T-helper 1 cell (primary cell): ENCODE data around the gene LOC128125822.

Experiments used
- DNase-seq, 5 donors: peaks; one replicate each; pipeline ENCODE4 v3.0.0-alpha.2; 2012 to 2020

LOC128125822 gene

DNA sequence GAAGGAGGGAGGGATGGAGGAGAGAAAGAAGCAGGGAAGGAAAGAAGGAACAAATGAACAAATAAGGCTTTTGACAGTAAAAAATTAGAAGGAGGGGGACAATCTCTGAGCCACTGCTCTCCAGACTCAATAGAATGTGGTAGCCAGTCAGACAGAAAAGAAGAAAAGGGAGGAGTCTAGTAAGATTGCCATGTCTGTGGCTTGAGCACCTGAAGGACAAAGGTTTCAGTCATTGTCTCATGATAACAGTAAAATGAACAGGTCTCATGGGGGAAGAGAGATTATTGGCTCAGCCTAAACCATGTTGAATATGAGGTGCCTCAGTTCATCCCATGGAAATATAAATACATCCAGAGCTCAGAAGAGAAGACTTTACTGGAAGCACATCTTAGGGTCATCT lies 14.0 kb upstream of the LOC128125822 start:
- no peak for DNase-seq

GRCh38 chr6:63560801-63561287 lies 11.4 kb upstream of the LOC128125822 start:
- no peak for DNase-seq

GRCh38 chr6:63561288-63561687 lies 11.0 kb upstream of the LOC128125822 start:
- no peak for DNase-seq

DNA sequence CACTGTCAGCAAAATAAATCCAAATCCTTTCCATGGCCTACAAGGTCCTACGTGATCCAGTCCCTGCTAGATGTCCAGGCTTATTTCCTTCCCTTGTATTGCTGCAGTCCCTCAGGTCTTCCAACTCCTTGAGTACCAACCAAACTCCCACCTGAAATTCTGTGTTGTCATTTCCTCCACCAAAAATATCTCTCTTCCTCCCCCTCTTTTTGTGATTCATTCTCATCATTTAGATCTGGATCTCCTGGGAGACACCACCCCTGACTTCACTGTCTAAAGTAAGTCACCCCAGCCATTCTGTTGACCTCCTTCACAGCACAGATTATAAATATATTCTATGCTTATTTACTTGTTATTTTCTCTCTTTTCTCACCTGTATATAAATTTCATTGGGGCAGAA lies 9.0 kb upstream of the LOC128125822 start:
- no peak for DNase-seq

GRCh38 chr6:63565058-63565726 lies 7.1 kb upstream of the LOC128125822 start:
- DNase-seq, result no peak

DNA sequence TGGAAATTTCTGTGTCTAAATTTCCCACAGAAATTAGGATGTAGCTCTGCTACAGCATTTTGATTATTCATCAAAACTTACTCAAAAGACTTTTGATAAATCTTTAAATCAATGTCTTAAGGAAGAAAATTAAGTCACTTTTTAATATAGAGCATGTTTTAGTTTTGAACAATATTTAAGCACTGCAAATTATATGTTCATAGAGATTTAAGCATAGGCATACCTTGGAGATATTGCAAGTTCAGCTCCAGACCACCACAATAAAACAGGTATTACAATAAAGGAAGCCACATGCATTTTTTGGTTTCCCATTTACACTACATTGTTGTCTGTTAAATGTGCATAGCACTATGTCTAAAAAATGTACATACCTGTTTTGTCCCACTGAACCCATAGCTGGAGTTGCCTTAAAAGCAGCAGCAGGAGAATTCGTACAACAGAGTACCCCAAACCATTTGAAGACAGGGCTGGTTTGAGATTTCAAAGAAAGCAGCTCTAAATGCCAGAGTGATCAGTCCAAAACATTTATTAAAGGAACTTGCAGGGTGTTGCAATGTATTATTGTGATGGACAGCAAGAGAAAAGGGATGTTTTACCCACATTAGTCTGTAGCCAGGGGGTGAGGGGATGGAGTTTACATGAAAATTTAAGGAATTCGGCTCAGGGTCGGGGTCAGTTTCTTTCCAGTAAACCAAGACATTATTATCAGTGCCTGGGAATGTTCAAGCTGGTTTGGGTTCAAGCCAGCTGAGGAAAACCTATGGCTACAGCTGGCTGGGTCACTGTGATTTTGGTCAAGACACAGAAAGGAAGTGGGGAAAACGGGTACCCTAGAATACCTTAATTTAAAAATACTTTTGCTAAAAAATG lies 6.3 kb upstream of the LOC128125822 start:
- DNase-seq, result no peak

- no peak for DNase-seq
Observed at GRCh38 chr6:63567966-63568365, 4.3 kb upstream of the LOC128125822 start.

GRCh38 chr6:63571361-63572043 lies 778 bp upstream of the LOC128125822 start:
- peak in 1 of 5 donors; percentile 15 for DNase-seq

DNA sequence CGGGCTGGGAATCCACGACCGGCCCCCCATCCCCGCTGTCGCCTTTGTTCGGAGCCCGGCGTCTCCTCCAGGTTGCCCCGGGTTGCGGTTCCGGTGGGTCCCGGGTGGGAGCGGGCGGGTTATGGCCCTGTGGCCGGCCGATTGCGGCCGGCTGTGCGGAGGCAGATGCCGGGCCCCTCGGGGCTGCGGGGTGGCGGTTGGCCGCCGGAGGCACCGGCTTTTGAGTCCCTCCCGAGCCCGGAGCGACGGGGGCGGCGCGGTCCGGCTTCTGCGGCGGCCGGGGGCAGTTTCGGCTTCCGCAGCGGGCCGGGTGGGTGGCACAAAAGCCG lies 431 bp downstream of the LOC128125822 start:
- DNase-seq, result no peak

- peak; percentile 48 to 69 (median 63) for DNase-seq
Observed at GRCh38 chr6:63573076-63573898, 1.0 kb downstream of the LOC128125822 start.

GRCh38 chr6:63573899-63574553 lies 1.7 kb downstream of the LOC128125822 start:
- peak in 4 of 5 donors; percentile 8 to 52 (median 28) for DNase-seq

DNA sequence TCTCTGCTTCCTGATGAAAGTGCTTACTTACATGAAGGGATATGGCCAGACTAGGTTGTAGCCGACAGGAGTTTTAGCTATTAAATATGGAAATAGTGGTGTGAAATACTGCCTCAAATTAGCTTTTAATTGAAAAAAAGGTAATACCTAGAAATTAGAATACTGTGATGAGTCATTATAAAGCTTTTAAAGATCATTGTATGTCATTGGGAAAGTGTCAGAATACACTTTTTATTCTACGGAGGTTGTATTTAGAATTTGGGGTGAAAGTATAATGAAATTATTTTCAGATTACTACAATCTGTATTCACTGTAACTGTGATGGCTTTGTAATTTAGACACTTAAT lies 2.2 kb downstream of the LOC128125822 start:
- DNase-seq, result no peak

DNA sequence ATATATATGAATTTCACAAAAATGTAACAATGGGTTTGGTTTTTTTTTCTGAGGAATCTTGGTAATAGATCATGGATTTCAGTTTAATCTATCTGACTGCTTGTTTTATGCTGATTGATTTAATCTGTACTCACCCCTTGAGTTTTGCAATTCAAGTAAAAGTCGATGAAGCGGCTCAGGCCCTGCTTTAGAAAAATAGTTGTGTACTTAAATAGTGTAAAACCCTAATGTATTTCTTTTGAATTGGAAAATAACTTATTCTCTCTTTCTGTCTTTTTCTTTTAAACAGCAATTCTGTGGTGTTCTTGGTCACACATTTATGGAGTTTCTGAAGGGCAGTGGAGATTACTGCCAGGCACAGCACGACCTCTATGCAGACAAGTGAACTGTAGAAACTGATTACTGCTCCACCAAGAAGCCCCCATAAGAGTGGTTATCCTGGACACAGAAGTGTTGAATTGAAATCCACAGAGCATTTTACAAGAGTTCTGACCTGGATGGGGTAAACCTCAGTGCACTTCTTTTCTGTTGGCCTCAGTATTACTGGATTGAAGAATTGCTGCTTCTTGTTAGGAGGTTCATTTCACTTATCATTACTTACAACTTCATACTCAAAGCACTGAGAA lies 4.0 kb downstream of the LOC128125822 start:
- DNase-seq, result no peak

- DNase-seq, result no peak
Observed at GRCh38 chr6:63576985-63577712, 4.9 kb downstream of the LOC128125822 start.

GRCh38 chr6:63578757-63579156 lies 6.5 kb downstream of the LOC128125822 start:
- no peak for DNase-seq

GRCh38 chr6:63579937-63580703 lies 7.8 kb downstream of the LOC128125822 start:
- no peak for DNase-seq

GRCh38 chr6:63580704-63580961 lies 8.4 kb downstream of the LOC128125822 start:
- no peak for DNase-seq

DNA sequence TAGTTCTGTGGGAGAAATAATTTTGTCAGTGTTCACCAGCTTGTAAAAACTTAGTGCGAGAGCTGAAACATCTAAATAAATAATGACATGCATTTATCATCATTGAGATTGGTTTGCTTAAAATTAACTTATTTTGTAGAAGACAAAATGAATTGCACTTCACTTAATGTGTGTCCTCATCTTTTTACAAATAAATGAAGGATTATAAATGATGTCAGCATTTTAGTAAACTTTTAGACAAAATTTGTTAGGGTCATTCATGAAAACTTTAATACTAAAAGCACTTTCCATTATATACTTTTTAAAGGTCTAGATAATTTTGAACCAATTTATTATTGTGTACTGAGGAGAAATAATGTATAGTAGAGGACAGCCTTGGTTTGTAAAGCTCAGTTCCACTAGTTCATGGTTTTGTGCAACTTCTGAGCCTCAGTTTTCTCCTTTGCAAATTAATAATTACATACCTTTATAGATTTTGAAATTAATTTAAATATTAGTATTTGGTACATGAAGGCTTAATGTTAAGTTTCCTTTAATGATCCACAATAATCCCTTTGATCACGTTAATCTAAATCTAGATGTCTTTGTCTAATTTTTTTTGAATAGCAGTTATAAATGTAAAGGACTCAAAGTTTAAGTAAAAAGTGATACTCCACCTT lies 9.2 kb downstream of the LOC128125822 start:
- DNase-seq, result no peak

GRCh38 chr6:63582579-63583231 lies 10.4 kb downstream of the LOC128125822 start:
- DNase-seq, result no peak
